Activated CD8-positive, alpha-beta T cell treated with anti-CD3 and anti-CD28 coated beads for 36 hours (primary cell): ENCODE results near the gene UBE2D1. TPM values are rescaled to one million over a fixed set of nuclear protein-coding genes. Genes with fewer than 3 reads are reported as not detected.

ENCODE experiments used
- ATAC-seq: fragments of 200-7000 bp; cut with Tn5 transposase; one replicate; pipeline ENCODE4 v1.10.0; 2021; ENCODE audit warnings: mild to moderate bottlenecking, moderate library complexity
- CTCF ChIA-PET: fragments of 350-600 bp; sonication (Branson Sonifier 250); formaldehyde crosslinking; loops from one replicate; lab custom pipeline; 2021; ENCODE audit warnings: antibody characterized with exemption; lab: Charles Lee
- POLR2A ChIA-PET: fragments of 350-600 bp; sonication (Branson Sonifier 250); formaldehyde crosslinking; loops from one replicate; lab custom pipeline; 2021; ENCODE audit warnings: antibody characterized with exemption; lab: Charles Lee
- DNase-seq: peaks from one replicate; pipeline ENCODE4 v3.0.0-alpha.2; 2020
- H3K27ac Mint-ChIP-seq: one replicate; pipeline ENCODE4 v1.8.0; 2021; ENCODE audit warnings: mild to moderate bottlenecking, mixed read lengths
- H3K27me3 Mint-ChIP-seq: one replicate; pipeline ENCODE4 v1.8.0; 2021; ENCODE audit warnings: mixed read lengths
- H3K36me3 Mint-ChIP-seq: one replicate; pipeline ENCODE4 v1.8.0; 2021; ENCODE audit warnings: low read depth, mixed read lengths
- H3K4me1 Mint-ChIP-seq: one replicate; pipeline ENCODE4 v1.8.0; 2021; ENCODE audit warnings: low read depth, mixed read lengths
- H3K4me3 Mint-ChIP-seq: one replicate; pipeline ENCODE4 v1.8.0; 2021; ENCODE audit warnings: mild to moderate bottlenecking, moderate library complexity, mixed read lengths
- H3K9me3 Mint-ChIP-seq: one replicate; pipeline ENCODE4 v1.8.0; 2021; ENCODE audit warnings: mixed read lengths
- intact Hi-C: fragments of 100-400 bp; cut with micrococcal nuclease; formaldehyde crosslinking; loops from one replicate; pipeline ENCODE4 v1.10.0; 2022
- total RNA-seq, 2 experiments: library from RNA; stranded (reverse); gene quantifications; one replicate each; pipeline ENCODE4 v1.2.3, GENCODE V29; 2021
- TF ChIP-seq, protein P1 (sequence below): fragments of 200-600 bp; IDR thresholded peaks from one replicate; pipeline ENCODE4 v1.8.0; 2022; ENCODE audit warnings: antibody characterized with exemption, mild to moderate bottlenecking

The UBE2D1 gene
- total RNA-seq, 2 experiments from 2014 or later: 12.1 to 12.8 TPM

DNA sequence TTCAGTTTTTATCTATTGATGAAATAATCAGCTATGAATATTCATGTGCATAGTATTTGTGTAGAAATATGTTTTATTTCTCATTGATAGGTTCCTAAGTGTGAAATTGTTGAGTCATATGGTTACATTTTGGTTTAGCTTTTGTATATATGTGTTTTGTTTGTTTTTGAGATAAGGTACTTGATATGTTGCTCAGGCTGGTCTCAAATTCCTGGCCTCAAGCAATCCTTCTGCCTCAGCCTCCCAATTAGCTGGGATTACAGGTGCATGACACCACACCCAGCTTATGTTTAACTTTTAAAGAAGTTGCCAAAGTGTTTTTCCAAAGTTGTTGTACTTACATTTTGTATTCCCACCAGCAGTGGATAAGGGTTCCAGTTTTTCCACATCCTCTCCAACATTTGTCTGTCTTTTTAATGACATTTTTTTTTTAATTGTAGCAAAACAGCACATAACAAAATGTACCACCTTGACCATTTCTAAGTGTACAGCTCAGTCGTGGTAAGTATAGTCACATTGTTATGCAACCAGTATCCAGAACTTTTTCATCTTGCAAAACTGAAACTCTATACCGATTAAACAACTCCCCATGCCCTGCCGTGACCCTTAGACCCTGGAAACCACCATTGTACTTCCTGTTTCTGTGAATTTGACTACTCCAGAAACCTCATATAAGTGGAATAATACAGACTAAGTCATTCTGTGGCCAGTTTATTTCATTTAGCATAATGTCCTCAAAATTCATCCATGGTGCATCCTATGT, 12.6 kb upstream of the UBE2D1 start:
- intact Hi-C loops: no loop called here
- POLR2A ChIA-PET: interaction anchor here (1.5 kb wide), 1 partner anchor 62 kb away, joined by 3 read pairs; no protein-coding TSS in a partner anchor
- Mint-ChIP-seq H3K36me3 (no peaks in the 10 kb centered on the region), H3K27ac (no peak overlapping the region), H3K4me1 (peaks cover 7% of the 10 kb centered on the region), H3K27me3 (no peaks in the 10 kb centered on the region), H3K4me3 (no peak overlapping the region), H3K9me3 (no peaks in the 10 kb centered on the region)
- peak; percentile 44 for DNase-seq
- TF ChIP-seq, protein P1, sequence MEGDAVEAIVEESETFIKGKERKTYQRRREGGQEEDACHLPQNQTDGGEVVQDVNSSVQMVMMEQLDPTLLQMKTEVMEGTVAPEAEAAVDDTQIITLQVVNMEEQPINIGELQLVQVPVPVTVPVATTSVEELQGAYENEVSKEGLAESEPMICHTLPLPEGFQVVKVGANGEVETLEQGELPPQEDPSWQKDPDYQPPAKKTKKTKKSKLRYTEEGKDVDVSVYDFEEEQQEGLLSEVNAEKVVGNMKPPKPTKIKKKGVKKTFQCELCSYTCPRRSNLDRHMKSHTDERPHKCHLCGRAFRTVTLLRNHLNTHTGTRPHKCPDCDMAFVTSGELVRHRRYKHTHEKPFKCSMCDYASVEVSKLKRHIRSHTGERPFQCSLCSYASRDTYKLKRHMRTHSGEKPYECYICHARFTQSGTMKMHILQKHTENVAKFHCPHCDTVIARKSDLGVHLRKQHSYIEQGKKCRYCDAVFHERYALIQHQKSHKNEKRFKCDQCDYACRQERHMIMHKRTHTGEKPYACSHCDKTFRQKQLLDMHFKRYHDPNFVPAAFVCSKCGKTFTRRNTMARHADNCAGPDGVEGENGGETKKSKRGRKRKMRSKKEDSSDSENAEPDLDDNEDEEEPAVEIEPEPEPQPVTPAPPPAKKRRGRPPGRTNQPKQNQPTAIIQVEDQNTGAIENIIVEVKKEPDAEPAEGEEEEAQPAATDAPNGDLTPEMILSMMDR: no peak
- ATAC-seq: peak; percentile 39
- CTCF ChIA-PET: interaction anchor here (1.0 to 1.1 kb wide), 2 partner anchors 23 to 63 kb away, joined by 3 read pairs; partner anchors contain the start of gene TFAM

DNA sequence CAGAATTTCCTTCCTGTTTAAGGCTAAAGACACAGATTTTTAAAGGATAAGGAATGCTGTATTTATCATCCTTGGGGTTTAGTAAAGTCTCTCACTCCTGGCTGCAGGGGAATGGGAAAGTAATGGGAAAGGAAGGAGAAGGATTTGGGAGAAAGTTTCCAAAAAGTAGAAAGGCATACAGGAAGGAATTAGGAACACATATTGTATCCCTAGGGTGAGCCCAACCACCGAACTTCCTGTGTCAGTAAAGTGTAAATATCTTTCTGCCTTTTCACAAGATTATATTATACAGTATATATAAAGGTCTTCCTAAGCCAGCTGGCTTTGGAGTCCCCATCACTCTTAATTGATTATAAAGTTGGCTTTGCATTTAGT, 12.0 kb upstream of the UBE2D1 start:
- TF ChIP-seq, protein P1: no peak
- Mint-ChIP-seq H3K27me3 (no peaks in the 10 kb centered on the region), H3K27ac (no peak overlapping the region), H3K36me3 (no peaks in the 10 kb centered on the region), H3K4me1 (peaks cover 7% of the 10 kb centered on the region), H3K9me3 (no peaks in the 10 kb centered on the region), H3K4me3 (no peak overlapping the region)
- intact Hi-C loops: no loop called here
- ATAC-seq (no peak), DNase-seq (no peak)
- POLR2A ChIA-PET: interaction anchor here (1.5 kb wide), 1 partner anchor 61 kb away, joined by 3 read pairs; no protein-coding TSS in a partner anchor
- CTCF ChIA-PET: interaction anchor here (1.0 kb wide), 1 partner anchor 24 kb away, joined by 3 read pairs; no protein-coding TSS in a partner anchor

DNA sequence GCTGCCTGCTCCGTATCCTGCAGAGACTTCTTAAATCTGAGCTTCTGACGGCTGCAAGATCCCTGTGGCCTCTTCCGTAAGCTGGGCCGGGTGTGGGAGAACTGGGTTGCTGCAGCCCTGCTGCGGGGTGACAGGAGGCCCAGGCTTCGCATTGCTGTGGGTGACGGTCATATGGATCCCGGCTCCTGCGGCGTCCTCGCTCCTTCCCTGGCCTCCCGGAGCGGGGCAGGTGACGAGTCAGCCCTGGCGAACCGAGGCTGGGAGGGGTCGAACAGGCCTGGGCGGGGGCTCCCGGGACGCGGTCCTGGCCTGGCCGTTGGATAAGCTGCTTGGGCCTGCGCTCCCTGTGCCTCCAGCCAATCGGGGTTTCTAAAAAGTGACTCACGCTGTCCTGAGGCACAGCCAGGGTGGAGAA, 7.8 kb upstream of the UBE2D1 start:
- Mint-ChIP-seq H3K36me3 (no peaks in the 10 kb centered on the region), H3K4me1 (peaks cover 7% of the 10 kb centered on the region), H3K4me3 (no peak overlapping the region), H3K9me3 (no peaks in the 10 kb centered on the region), H3K27ac (no peak overlapping the region), H3K27me3 (peaks cover 3% of the 10 kb centered on the region)
- TF ChIP-seq, protein P1: no peak
- DNase-seq (no peak), ATAC-seq (no peak)
- ChIA-PET POLR2A (interaction anchor here (0.7 kb wide), 1 partner anchor 8 kb away, joined by 3 read pairs; no protein-coding TSS in a partner anchor), CTCF (interaction anchor here (1.0 kb wide), 1 partner anchor 150 kb away, joined by 3 read pairs; no protein-coding TSS in a partner anchor)
- intact Hi-C loops: no loop called here

DNA sequence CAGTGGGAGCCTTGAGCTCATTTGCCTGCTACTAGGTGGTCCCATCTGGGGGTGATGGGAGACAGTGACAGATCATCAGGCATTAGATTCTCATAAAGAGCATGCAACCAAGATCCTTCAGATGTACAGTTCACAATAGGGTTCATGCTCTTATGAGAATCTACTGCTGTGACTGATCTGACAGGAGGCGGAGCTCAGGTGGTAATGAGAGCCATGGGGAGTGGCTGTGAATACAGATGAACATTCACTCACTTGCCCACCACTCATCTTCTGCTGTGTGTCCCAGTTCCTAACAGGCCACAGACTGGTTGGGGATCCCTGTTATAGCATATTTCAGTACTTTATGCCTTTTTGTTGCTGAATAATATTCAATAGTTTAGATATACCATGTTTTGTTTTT, 6.6 kb upstream of the UBE2D1 start:
- peaks cover 3% of the 10 kb centered on the region for H3K27me3 Mint-ChIP-seq
- H3K4me3 Mint-ChIP-seq: no peak overlapping the region
- no peaks in the 10 kb centered on the region for H3K4me1 Mint-ChIP-seq
- ATAC-seq (no peak), DNase-seq (no peak)
- no peaks in the 10 kb centered on the region for H3K9me3 Mint-ChIP-seq
- ChIA-PET CTCF (no interaction called here), POLR2A (no interaction called here)
- H3K27ac Mint-ChIP-seq: no peak overlapping the region
- intact Hi-C loops: no loop called here
- H3K36me3 Mint-ChIP-seq: no peaks in the 10 kb centered on the region
- TF ChIP-seq, protein P1: no peak

DNA sequence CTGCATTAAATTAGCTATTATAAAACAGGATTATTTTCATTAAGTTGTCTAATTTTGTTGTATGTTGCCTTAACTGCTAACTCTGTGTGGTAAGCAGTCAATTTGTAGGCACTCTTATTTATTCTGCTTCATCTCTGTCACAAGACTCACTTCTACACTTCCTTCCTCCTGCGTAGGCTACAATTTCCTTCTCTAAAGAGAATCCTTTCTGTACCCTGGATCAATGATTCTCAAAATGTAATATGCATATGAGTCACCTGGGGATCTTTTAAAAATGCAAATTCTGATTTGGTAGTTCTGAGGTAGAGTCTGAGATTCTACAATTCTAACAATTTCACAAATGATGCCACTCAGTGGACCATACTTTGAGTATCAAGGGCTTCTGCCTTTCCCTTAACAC, 4.4 kb upstream of the UBE2D1 start:
- ATAC-seq: no peak
- TF ChIP-seq, protein P1: no peak
- ChIA-PET POLR2A (no interaction called here), CTCF (interaction anchor here (1.7 kb wide), 1 partner anchor 39 kb away, joined by 6 read pairs; no protein-coding TSS in a partner anchor)
- Mint-ChIP-seq H3K27me3 (peaks cover 3% of the 10 kb centered on the region), H3K4me1 (peaks cover 4% of the 10 kb centered on the region), H3K27ac (no peak overlapping the region), H3K9me3 (no peaks in the 10 kb centered on the region), H3K36me3 (no peaks in the 10 kb centered on the region), H3K4me3 (no peak overlapping the region)
- no peak for DNase-seq
- intact Hi-C loops: no loop called here
